Uterus (tissue), 4 donors: ENCODE data around the gene AGFG2. TPM values are rescaled to one million over a fixed set of nuclear protein-coding genes. Genes with fewer than 3 reads are reported as not detected.
A peak's percentile ranks its signal among the peaks of the same experiment; 100 is the strongest.
"Not testable (repeated sequence)": the region's sequence is repeated elsewhere in the genome, so short reads cannot be mapped to it uniquely, and the experiment has no call there.

Source experiments
- DNase-seq, 2 donors: peaks; one replicate each; pipeline ENCODE4 v3.0.0-alpha.2; 2019 to 2020
- H3K27ac ChIP-seq, 2 donors: fragments of 200-600 bp; sonication (generic); 1 replicate in 1 of 2; 2 replicates in 1 of 2; pipeline ENCODE4 v1.5.1; 2016 to 2018
- H3K27me3 ChIP-seq, 2 donors: fragments of 200-600 bp; sonication (generic); one replicate each; pipeline ENCODE4 v1.5.1; 2018 to 2019; ENCODE audit warnings: control low read depth in 1 of 2
- H3K36me3 ChIP-seq, 2 donors: fragments of 200-600 bp; sonication (generic); one replicate each; pipeline ENCODE4 v1.5.1; 2019; ENCODE audit warnings: control low read depth in 1 of 2
- H3K4me1 ChIP-seq, 2 donors: fragments of 200-600 bp; sonication (generic); one replicate each; pipeline ENCODE4 v1.5.1; 2018 to 2019; ENCODE audit warnings: control low read depth in 1 of 2
- H3K4me3 ChIP-seq, 2 donors: fragments of 200-600 bp; sonication (generic); 1 replicate in 1 of 2; 2 replicates in 1 of 2; pipeline ENCODE4 v1.5.1; 2018 to 2019; ENCODE audit warnings: mild to moderate bottlenecking in 1 of 2
- H3K9me3 ChIP-seq, 2 donors: fragments of 200-600 bp; sonication (generic); one replicate each; pipeline ENCODE4 v1.5.1; 2019; ENCODE audit warnings: control low read depth in 1 of 2
- POLR2A ChIP-seq, 2 donors: fragments of 450-650 bp; IDR thresholded peaks; one replicate each; pipeline ENCODE4 v1.6.1; 2016; ENCODE audit warnings: antibody characterized with exemption in 2 of 2, mild to moderate bottlenecking in 1 of 2, moderate library complexity in 1 of 2
- intact Hi-C: fragments of 100-400 bp; cut with DNase I; formaldehyde crosslinking; loops from one replicate; pipeline ENCODE4 v1.15.1; 2023; ENCODE audit warnings: low total_unique reads
- total RNA-seq, 4 donors: library from RNA; depleted of rRNA in 3 of 4; stranded (reverse); fragments of >200 nt in 3 of 4; gene quantifications; one replicate each; pipeline versions ENCODE4 v1.1.0 to v1.2.4, GENCODE V29; 2014 to 2023
- TF ChIP-seq, protein P1 (sequence below), 4 experiments: fragments of 200-600 bp in 2 of 4; fragments of 450-650 bp in 2 of 4; sonication (generic) in 2 of 4; IDR thresholded peaks; one replicate each; pipeline ENCODE4 v1.5.1; 2016 to 2019; ENCODE audit warnings: antibody characterized with exemption in 4 of 4, mild to moderate bottlenecking in 2 of 4, moderate library complexity in 1 of 4
- donor health status: DM: yes; HTN: yes; CAD: no.

AGFG2 gene
- total RNA-seq, 4 donors from 2014 or later, result 6.8 to 64.4 (median 20.4) TPM

DNA sequence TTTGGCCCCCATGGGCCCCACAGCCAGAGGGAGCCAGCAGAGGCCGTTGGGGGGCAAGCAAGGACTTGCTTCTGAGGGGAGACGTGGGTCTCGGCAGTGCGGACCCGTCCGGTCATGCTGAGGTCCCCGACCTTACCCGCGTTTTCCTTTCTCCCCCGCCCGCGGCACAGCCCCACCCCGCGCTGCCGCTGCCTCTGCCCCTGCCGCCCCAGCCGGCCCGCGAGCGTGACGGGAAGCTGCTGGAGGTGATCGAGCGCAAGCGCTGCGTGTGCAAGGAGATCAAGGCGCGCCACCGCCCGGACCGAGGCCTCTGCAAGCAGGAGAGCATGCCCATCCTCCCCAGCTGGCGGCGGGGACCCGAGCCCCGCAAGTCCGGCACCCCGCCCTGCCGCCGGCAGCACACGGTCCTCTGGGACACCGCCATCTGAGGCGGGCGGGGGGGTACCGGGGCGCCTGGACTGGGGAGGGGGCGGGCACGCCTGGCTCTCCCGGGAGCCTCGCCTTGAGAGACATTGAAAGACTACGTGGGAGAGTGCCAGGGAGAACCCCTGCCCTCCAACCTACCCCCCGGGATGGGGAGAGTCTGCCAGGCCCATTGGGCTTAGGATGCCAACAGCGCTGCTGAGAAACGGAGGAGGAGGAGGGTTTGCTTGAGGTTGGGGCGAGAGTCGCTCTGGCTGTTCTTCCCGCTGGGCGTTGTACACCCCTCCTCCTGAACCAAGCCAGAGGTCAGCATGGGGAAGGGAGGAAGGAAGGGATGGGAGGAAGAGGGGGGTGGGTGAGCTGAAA, 45.3 kb upstream of the AGFG2 start:
- no peaks in the 10 kb centered on the region for H3K36me3 ChIP-seq
- H3K4me3 ChIP-seq, result peak overlapping the region; percentile 13 to 21
- no peaks in the 10 kb centered on the region for H3K4me1 ChIP-seq
- intact Hi-C loops, result no loop called here
- H3K27me3 ChIP-seq, result no peaks in the 10 kb centered on the region
- H3K27ac ChIP-seq, result peak overlapping the region; percentile 61 to 70
- peak in 1 of 2 donors; percentile 45 for DNase-seq
- no peaks in the 10 kb centered on the region for H3K9me3 ChIP-seq
- TF ChIP-seq POLR2A (IDR thresholded peaks at IDR 0.05), result no peak
- TF ChIP-seq, protein P1, sequence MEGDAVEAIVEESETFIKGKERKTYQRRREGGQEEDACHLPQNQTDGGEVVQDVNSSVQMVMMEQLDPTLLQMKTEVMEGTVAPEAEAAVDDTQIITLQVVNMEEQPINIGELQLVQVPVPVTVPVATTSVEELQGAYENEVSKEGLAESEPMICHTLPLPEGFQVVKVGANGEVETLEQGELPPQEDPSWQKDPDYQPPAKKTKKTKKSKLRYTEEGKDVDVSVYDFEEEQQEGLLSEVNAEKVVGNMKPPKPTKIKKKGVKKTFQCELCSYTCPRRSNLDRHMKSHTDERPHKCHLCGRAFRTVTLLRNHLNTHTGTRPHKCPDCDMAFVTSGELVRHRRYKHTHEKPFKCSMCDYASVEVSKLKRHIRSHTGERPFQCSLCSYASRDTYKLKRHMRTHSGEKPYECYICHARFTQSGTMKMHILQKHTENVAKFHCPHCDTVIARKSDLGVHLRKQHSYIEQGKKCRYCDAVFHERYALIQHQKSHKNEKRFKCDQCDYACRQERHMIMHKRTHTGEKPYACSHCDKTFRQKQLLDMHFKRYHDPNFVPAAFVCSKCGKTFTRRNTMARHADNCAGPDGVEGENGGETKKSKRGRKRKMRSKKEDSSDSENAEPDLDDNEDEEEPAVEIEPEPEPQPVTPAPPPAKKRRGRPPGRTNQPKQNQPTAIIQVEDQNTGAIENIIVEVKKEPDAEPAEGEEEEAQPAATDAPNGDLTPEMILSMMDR (IDR thresholded peaks at IDR 0.05), result no peak

DNA sequence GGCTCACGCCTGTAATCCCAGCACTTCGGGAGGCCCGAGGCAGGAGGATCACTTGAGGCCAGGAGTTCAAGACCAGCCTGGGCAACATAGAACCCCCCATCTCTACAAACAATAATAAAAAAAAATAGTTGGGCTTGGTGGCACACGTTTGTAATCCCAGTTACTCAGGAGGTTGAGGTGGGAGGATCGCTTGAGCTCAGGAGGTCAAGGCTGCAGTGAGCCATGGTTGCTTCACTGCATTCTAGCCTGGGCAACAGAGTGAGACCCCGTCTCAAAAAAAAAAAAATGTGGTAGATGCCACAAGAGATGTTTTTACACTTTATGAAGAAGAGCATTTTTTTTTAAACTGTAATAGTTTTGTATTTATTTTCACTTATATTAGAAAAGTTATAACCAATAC, 42.5 kb upstream of the AGFG2 start:
- no peaks in the 10 kb centered on the region for H3K27me3 ChIP-seq
- intact Hi-C loops, result no loop called here
- H3K4me1 ChIP-seq, result no peaks in the 10 kb centered on the region
- no peaks in the 10 kb centered on the region for H3K9me3 ChIP-seq
- H3K4me3 ChIP-seq, result no peak overlapping the region
- TF ChIP-seq, protein P1 (IDR thresholded peaks at IDR 0.05), result no peak
- TF ChIP-seq POLR2A (IDR thresholded peaks at IDR 0.05), result no peak
- no peaks in the 10 kb centered on the region for H3K36me3 ChIP-seq
- no peak overlapping the region for H3K27ac ChIP-seq
- DNase-seq, result no peak

DNA sequence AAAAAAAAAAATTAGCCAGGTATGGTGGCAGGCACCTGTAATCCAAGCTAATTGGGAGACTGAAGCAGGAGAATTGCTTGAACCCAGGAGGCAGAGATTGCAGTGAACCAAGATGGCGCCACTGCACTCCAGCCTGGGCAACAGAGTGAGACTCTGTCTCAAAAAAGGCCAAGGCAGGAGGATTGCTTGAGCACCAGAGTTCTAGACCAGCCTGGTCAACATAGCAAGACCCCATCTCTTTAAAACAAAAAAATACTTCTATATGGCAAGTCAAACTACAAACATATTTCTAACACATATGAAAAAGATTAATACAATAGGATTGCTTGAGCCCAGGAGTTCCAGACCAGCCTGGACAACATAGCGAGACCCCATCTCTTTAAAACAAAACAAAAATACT, 38.3 kb upstream of the AGFG2 start:
- peak overlapping the region in 1 of 2 donors; percentile 54 for H3K27ac ChIP-seq
- H3K9me3 ChIP-seq, H3K27me3 ChIP-seq, intact Hi-C loops, H3K36me3 ChIP-seq, H3K4me3 ChIP-seq, DNase-seq, H3K4me1 ChIP-seq: not testable (repeated sequence)

DNA sequence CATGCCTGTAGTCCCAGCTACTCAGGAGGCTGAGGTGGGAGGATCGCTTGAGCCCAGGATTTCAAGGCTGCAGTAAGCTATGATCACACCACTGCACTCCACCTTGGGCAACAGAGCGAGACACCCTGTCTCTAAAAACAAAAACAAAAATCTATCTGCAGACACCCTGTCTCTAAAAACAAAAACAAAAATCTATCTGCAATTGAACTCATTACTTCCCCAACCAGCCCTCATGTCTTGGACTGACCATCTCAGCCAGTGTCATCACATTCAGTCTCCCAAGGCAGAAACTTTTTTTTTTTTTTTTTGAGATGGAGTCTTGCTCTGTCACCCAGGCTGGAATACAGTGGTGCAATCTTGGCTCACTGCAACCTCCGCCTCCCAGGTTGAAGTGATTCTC, 35.0 kb upstream of the AGFG2 start:
- H3K4me3 ChIP-seq, DNase-seq, H3K9me3 ChIP-seq, H3K36me3 ChIP-seq, H3K4me1 ChIP-seq, H3K27me3 ChIP-seq, intact Hi-C loops: not testable (repeated sequence)
- peak overlapping the region; percentile 54 to 62 for H3K27ac ChIP-seq

DNA sequence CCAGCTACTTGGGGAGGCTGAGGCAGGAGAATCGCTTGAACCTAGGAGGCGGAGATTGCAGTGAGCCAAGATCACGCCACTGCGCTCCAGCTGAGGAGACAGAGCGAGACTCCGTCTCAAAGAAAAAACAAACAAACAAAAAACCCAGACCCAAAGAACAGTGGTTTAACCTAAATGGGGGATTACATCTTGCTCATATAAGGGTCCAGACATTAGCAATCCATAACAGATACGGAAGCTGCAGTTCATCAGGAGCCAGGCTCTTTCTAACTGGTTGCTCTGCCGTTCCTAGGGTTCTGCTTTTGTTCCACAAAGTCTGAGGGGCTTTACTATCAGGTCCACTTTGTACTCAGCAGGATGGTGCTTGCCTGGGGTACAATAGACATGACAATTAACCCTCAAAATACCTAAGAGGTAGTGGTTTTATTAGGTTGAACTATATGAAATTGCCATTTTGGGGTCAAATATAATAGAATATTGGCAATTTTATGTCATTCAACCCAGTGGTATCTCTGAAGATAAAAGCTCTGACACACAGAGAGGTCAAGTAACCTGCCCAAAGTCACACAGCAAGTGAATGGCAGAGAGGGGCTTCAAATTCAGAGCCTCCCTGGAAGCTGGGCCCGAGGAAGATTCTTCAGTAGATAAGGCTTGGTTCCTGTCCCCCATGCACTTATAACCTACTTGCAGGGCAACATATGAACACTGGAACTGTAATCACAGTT, 34.0 kb upstream of the AGFG2 start:
- no peak overlapping the region for H3K4me3 ChIP-seq
- intact Hi-C loops, result no loop called here
- no peaks in the 10 kb centered on the region for H3K27me3 ChIP-seq
- no peaks in the 10 kb centered on the region for H3K36me3 ChIP-seq
- H3K9me3 ChIP-seq, result no peaks in the 10 kb centered on the region
- TF ChIP-seq POLR2A (IDR thresholded peaks at IDR 0.05), result no peak
- TF ChIP-seq, protein P1 (IDR thresholded peaks at IDR 0.05), result no peak
- no peak for DNase-seq
- no peaks in the 10 kb centered on the region for H3K4me1 ChIP-seq
- no peak overlapping the region for H3K27ac ChIP-seq

DNA sequence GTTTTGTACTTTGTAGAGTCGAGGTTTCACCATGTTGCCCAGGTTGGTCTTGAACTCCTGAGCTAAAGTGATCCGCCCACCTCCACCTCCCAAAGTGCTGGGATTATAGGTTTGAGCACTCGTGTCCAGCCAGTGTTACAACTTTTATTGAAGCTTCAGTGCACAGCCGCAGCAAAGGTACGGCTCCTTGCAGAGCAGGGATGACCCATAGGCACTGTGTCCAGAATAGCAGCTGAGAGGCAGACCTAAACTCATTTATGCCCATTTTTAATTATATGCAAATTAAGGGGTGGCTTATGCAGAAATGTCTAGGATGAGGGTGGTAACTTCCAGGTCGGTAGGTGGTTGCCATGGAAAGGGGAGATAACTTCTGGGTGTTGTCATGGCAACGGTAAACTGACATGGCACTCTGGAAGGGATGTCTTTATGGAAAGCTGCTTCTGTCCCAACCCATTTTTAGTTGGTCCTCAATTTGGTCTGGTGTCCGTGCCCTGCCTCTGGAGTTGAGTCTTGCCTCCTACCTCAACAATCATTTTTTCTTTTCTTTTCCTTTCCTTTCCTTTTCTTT, 32.6 kb upstream of the AGFG2 start:
- no peak for DNase-seq
- intact Hi-C loops, result no loop called here
- Histone ChIP-seq H3K4me3 (no peak overlapping the region), H3K27me3 (no peaks in the 10 kb centered on the region), H3K9me3 (no peaks in the 10 kb centered on the region), H3K36me3 (no peaks in the 10 kb centered on the region), H3K4me1 (no peaks in the 10 kb centered on the region), H3K27ac (no peak overlapping the region)
- TF ChIP-seq, protein P1 (IDR thresholded peaks at IDR 0.05), result no peak
- TF ChIP-seq POLR2A (IDR thresholded peaks at IDR 0.05), result no peak
